ENCODE results near the gene PAK2.
A peak's percentile ranks its signal among the peaks of the same experiment; 100 is the strongest.
"Not testable (repeated sequence)": the region's sequence is repeated elsewhere in the genome, so short reads cannot be mapped to it uniquely, and the experiment has no call there.

The PAK2 gene

DNA sequence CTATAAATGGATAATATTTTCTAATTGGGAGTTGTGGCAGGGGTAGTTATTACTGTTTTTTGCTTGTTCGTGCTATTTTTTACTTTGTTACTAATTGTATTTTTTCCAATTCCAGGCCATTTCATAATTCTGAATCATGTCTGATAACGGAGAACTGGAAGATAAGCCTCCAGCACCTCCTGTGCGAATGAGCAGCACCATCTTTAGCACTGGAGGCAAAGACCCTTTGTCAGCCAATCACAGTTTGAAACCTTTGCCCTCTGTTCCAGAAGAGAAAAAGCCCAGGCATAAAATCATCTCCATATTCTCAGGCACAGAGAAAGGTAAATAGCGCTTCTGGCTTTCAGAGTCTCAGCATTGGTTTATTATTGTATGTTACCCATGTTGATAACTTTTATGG lies 42.9 kb downstream of the PAK2 start:
- no peak for DNase-seq (ENCODE audit: low read depth, low spot score)

GRCh38 chr3:196788528-196788927 lies 48.9 kb downstream of the PAK2 start:
- DNase-seq (ENCODE audit: low read depth, low spot score), result no peak

DNA sequence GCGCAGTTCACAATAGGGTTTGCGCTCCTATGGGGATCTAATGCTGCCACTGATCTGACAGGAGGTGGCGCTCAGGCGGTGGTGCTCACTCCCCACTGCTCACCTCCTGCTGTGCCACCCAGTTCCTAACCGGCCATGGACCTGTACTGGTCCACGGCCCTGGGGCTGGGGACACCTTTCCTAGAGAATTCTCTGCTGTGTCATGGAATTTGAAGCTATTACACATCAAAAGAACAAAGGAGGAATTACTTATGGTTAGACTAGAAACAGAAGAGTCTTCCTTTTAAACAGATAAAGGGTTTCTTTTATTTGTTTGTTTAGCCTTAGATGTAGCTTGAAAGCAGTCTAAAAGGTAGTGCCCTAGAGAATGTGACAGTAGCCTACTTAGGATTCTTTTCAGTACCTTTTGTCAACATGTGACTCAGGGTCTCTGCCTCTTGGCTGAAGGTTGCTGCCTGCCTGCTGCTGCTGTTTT lies 50.3 kb downstream of the PAK2 start:
- no peak for DNase-seq (ENCODE audit: low read depth, low spot score)

DNA sequence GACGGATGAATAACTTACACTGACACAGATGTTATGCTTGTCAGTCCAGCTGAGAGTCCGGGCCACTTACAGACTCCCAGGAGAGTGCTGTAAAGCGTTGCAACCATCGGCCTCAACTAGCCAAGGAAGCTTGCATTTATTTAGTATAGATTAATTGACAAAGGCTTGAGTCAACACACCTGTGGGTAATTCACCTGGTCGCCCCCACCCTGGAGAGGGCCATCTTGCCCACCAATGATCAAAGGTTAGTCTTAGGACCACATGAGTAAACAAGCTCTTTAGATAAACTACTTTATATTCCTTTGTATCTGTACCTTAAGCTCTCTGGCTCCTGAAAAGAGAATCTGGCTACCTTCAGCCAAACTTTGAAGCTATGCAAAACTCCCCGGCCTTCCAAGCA lies 51.0 kb downstream of the PAK2 start:
- no peak for DNase-seq (ENCODE audit: low read depth, low spot score)

- DNase-seq (ENCODE audit: low read depth, low spot score), result no peak
Observed at GRCh38 chr3:196792771-196793170, 53.1 kb downstream of the PAK2 start.

- DNase-seq (ENCODE audit: low read depth, low spot score), result no peak
Observed at GRCh38 chr3:196793246-196793645, 53.6 kb downstream of the PAK2 start.

- no peak for DNase-seq (ENCODE audit: low read depth, low spot score)
Observed at GRCh38 chr3:196794467-196794866, 54.8 kb downstream of the PAK2 start.

DNA sequence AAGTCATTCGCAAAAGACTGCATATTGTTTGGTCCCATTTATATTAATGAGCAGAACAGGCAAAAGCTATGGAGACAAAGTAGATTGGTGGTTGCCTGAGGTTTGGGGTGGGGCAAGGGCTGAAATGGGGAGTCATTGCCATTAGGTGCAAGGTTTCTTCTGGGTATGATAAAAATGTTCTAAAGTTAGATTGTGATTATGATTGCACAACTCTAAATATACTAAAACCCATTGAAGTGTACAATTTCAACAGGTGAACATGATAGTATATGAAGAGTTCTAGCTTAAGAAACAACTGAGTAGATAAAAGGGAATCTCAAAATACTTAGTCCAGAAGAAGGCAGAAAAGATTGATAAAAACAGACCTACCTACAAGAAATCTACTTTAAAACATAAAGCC lies 56.7 kb downstream of the PAK2 start:
- no peak for DNase-seq (ENCODE audit: low read depth, low spot score)

DNA sequence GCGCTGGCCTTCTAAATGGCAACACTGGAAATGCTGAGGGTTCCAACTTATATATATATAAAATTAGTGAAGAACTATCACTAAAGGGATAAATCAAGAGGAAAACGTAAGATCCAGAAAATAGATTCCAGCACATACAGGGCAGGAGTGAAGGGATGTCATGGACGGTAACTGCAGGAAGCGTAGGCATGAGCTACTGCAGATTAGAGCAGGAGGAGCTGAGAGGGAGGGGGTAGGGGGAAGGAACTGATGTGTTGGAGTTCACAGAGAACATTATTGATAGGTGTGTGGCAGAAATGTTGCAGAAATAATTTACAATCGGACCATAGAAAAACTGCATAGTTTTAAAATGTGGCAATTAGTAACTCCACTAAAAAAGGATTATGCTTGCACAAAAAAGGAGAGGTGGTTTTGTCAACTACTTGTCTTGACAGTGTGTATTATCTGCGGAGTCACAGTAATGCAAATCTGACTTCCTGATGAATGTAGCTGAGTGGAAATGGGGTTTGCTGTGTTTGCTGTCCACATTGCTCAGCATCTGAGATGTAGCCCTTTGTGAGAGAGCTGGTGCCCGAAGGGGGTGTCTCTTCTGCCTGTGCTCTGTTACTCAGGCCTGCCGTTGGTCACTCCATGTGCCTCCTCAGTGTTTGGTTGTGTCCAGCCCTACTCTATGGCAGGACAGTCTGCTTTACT lies 61.2 kb downstream of the PAK2 start:
- DNase-seq (ENCODE audit: low read depth, low spot score), result no peak

DNA sequence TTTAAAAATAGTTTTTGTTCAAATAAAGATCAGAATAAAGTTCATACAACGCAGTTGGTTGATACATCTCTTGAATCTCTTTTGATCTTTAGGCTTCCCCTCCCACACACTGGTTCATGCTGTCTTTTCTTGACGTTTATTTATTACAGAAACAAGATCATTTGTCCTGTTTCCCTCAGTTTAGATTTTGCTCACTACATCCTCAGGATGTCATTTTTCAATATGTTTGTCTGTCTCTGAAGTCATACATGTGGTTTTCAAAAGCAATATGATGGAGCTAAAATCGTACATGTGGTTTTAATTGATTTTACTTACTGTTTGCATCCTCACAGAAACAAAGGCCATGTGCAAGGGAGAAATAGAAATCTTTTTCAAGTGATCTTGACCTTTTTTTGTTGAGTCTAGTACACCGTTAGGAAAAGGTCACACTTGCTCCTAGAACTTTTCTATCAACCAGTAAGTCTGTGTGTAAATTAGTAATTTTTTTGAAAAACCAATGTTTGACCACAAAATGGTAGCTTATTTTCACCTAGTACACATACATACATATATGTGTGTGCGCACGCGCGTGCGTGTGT lies 64.3 kb downstream of the PAK2 start:
- no peak for DNase-seq (ENCODE audit: low read depth, low spot score)

GRCh38 chr3:196804773-196805172 lies 65.1 kb downstream of the PAK2 start:
- DNase-seq (ENCODE audit: low read depth, low spot score), result no peak

- no peak for DNase-seq (ENCODE audit: low read depth, low spot score)
Observed at GRCh38 chr3:196810963-196811581, 71.4 kb downstream of the PAK2 start.

DNA sequence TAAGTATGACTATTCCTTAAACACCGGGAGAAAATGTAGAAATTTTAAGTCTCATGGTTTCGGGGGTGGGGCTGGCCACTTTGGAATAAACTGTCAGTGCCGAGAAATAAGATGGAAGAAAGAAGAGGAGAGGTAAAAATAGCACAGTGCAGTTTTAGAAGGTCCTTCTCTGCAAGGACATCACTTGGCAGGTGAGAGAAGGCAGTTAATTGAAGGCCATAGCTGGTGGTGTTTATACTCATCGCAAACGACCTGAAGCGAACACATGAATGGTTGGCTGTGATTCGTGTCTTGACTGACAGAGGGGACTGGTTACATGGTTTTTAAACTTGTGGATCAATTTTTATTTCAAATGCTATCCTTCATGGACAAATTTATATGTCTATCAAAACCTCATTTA lies 73.2 kb downstream of the PAK2 start:
- DNase-seq (ENCODE audit: low read depth, low spot score), result no peak

- DNase-seq (ENCODE audit: low read depth, low spot score), result no peak
Observed at GRCh38 chr3:196813903-196814302, 74.2 kb downstream of the PAK2 start.

DNA sequence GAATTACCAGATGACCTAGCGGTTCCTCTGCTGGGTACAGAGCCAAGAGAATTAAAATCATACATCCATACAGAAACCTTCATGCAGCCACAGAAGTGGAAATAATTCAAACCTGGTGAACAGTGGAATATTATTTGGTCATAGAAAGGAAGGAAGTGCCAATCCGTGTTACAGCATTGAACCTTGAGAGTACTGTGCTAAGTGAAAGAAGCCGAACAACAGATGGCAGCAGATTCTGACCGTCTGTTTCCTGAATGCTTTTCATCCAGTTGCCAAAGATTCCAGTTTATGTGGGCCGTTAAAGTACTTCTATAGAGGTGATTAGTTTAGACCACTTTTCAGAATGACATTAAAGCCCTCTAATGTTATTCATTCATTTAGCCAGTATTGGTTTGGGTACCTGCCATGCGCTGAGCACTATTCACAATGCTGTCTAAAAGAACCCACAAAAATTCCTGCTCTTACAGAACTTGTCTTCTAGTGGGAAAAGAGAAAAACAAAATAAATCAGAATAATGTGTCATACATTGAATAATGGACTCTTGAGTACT lies 82.2 kb downstream of the PAK2 start:
- no peak for DNase-seq (ENCODE audit: low read depth, low spot score)

- DNase-seq (ENCODE audit: low read depth, low spot score), result not testable (repeated sequence)
Observed at GRCh38 chr3:196829651-196830050, 90.0 kb downstream of the PAK2 start.

GRCh38 chr3:196835086-196835485 lies 95.4 kb downstream of the PAK2 start:
- DNase-seq (ENCODE audit: low read depth, low spot score), result no peak

DNA sequence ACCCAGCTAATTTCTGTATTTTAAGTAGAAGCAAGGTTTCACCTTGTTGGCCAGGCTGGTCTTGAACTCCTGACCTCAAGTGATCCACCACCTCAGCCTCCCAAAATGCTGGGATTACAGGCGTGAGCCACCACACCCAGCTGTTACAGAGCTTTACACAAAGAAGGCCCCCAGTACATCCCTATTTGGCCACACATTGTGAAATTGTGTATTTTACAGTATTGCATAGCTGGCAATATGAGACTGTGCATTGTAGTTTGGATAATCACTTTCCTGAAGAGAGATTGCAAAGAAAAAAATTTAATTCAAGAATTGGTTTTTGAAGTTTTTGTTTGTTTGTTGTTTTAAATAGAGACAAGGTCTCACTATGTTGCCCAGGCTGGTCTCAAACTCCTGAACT lies 97.0 kb downstream of the PAK2 start:
- not testable (repeated sequence) for DNase-seq (ENCODE audit: low read depth, low spot score)

- peak; percentile 45 for DNase-seq (ENCODE audit: low read depth, low spot score)
Observed at GRCh38 chr3:196837819-196838420, 98.3 kb downstream of the PAK2 start.

- not testable (repeated sequence) for DNase-seq (ENCODE audit: low read depth, low spot score)
Observed at GRCh38 chr3:196839351-196839750, 99.7 kb downstream of the PAK2 start.

DNA sequence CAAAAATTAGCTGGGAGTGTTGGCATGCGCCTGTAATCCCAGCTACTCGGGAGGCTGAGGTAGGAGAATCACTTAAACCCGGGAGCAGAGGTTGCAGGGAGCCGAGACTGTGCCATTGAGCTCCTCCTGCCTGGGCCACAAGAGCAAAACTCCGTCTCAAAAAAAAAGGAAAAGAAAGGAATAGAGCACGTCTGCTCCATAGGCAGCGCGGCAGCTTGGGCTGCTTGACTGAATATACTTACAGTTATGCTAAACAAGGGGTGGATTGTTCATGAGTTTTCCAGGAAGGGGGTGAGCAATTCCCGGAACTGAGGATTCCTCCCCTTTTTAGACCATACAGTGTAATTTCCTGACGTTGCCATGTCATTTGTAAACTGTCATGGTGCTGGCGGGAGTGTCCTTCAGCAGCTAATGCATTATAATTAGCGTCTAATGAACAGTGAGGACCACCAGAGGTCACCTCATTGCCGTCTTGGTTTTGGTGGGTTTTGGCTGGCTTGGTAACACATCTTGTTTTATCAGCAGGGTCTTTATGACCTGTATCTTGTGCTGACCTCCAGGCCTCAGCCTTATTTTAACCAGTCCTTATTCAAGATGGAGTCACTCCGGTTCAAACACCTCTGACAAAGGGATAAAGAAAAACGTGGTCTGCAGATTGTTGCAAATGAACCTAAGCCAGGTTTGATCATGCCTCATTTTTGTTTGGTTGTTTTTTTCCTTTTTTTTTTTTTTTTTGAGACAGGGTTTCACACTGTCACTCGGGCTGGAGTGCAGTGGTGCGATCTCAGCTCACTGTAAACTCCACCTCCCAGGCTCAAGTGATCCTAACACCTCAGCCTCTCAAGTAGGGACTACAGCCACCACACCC lies 103.1 kb downstream of the PAK2 start:
- DNase-seq (ENCODE audit: low read depth, low spot score), result no peak

All from activated naive CD8-positive, alpha-beta T cell treated with anti-CD3 and anti-CD28 coated beads, Interleukin-2, amount 50 U/mL, for 16 hours (primary cell).